ENCODE measurements around the gene RSPH3.
"Not testable (repeated sequence)": the region's sequence is repeated elsewhere in the genome, so short reads cannot be mapped to it uniquely, and the experiment has no call there.

The RSPH3 gene

DNA sequence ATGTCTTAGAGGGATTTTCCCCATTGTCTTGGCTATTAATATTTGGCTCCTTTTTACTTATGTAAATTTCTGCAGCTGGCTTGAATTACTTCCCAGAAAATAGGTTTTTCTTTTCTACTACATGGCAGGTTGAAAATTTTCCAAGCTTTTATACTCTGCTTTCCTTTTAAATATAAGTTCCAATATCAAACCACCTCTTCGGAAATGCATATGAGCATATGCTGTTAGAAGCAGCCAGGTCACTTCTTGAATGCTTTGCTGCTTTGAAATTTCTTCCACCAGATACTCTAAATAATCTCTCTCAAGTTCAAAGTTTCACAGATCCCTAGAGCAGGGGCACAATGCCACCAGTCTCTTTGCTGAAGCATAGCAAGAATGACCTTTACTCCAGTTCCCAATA, 25.2 kb upstream of the RSPH3 start:
- not testable (repeated sequence) for DNase-seq (ENCODE audit: low read depth in 1 of 2, low spot score in 1 of 2)

GRCh38 chr6:159023893-159024292, 23.9 kb upstream of the RSPH3 start:
- DNase-seq (ENCODE audit: low read depth in 1 of 2, low spot score in 1 of 2), result no peak

DNA sequence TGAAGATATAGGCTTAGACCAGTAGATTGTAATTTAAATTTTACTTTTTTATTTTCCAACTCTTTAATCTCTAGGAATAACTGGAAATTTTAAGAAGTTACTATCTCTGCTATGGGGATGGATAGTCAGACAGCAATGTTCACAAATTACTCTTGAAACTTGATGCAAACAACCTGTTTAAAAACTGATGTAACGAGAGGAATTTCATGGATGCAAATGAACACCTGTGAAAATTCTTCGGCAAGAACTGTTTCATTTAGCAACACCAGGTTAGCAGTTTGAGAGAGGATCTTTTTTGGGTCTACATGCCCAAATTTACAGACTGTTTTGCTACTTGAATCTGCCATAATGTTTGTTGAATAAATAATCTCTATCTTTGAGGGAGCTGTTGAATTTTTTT, 20.0 kb upstream of the RSPH3 start:
- no peak for DNase-seq (ENCODE audit: low read depth in 1 of 2, low spot score in 1 of 2)

DNA sequence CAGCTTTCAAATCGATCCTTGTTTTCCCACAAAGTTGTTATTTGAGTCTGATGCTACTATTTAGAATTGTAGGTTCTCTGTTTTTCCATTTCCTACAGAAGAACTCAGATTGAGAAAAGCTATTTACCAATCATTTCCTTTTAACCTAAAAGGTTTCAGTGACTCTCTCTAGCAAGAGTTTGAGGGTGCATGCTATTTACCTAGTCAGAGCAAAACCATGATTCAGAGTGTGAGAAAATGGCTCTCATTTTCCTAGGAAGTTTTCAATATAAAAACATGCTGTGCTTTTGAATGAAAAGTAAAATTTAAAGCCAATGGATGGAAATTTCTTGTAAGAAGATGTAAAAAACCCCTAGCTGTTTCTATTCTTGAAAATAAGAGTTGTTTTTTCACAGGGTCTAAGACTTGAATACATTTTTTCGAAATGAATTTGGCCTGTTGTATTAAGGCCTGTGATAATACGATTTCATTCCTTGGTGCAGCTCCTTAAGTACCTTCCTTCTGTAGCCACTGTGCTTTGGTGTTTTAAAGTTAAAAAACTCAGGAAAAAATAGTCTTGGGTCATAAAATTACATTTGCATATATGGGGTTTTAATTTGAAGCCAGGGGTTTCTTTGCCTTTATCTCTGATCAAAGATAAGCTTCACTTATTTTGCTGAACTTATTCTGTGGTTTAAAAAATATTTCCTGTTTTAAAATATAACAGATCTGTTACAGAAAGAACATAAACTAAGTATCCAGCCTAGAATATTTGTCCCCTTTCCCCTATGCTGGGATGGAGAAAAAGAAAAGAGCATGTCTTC, 18.0 kb upstream of the RSPH3 start:
- no peak for DNase-seq (ENCODE audit: low read depth in 1 of 2, low spot score in 1 of 2)

DNA sequence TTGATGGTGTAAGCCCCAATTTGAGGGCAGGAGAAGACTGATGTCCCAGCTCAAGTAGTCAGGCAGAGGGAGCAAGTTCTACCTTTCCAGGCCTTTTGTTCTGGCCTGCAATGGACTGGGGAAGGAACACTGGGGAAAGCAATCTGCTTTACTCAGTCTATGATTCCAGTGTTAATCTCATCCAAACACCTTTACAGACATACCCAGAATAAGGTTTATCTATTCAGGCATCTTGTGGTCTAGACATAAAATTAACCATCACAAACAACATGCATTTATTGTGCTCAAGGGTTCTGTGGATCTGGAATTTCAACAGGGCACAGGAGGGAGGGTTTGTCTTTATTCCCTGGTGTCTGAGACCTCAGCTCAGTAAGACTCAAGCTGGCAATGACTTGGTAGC, 14.4 kb upstream of the RSPH3 start:
- no peak for DNase-seq (ENCODE audit: low read depth in 1 of 2, low spot score in 1 of 2)

- DNase-seq (ENCODE audit: low read depth in 1 of 2, low spot score in 1 of 2), result no peak
Measured at GRCh38 chr6:159013229-159013628, 13.2 kb upstream of the RSPH3 start.

DNA sequence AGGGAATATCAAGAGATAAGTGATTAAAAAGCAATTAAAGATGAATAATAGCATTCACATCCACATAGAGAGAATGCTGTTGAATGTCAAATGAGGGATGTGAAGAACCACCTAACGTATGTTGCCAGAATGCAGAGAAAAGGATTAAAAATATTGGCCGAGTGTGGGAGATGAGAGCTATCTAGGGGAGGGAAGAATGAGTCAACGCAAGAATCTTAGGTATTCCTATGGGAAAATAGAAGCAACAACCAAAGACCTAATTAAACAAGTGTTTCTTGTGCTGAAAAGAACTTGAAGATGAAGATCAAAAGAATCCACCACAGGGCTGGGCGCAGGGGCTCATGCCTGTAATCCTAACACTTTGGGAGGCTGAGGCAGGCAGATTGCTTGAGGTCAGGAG, 12.2 kb upstream of the RSPH3 start:
- no peak for DNase-seq (ENCODE audit: low read depth in 1 of 2, low spot score in 1 of 2)

GRCh38 chr6:159010037-159010612, 10.1 kb upstream of the RSPH3 start:
- not testable (repeated sequence) for DNase-seq (ENCODE audit: low read depth in 1 of 2, low spot score in 1 of 2)

- DNase-seq (ENCODE audit: low read depth in 1 of 2, low spot score in 1 of 2), result no peak
Measured at GRCh38 chr6:159008656-159009288, 8.8 kb upstream of the RSPH3 start.

DNA sequence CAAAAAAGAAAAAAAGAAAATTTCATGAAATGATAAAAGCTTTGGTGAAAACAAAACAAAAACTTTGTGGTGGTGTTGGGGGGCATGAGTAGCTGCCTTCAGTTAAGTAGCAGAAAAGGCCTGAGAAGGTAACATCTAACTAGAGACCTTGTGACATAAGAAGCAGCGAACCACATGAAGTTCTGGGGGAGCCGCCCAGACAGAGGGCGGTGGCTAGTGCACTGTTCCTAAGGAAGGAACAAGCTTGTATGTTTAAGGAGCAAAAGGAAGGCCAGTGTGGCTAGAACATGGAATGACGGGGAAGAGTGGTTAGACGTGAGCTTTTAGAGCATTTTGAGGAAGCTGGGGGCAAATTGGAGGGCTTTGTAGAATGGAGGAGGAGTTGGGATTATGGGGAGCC, 7.5 kb upstream of the RSPH3 start:
- no peak for DNase-seq (ENCODE audit: low read depth in 1 of 2, low spot score in 1 of 2)

GRCh38 chr6:159005436-159005835, 5.4 kb upstream of the RSPH3 start:
- DNase-seq (ENCODE audit: low read depth in 1 of 2, low spot score in 1 of 2), result no peak

DNA sequence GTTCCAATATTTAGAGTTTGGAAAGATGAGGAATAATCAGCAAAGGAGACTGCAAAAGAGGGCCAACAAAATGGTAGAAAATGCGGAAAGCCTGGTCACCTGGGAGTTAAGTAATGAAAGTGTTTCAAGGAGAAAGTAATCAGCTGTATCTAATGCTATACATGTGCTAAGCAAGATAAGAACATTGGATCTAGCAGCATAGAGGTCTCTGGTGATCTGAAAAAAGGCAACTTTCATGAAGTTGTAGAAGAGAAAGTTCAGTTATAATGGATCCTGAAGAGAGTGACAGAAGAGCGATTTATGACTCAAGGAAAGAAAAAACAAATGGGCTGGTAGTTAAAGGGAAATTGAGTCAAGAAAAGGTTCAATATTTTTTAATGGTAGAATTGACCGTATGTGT, 4.6 kb upstream of the RSPH3 start:
- DNase-seq (ENCODE audit: low read depth in 1 of 2, low spot score in 1 of 2), result no peak

- no peak for DNase-seq (ENCODE audit: low read depth in 1 of 2, low spot score in 1 of 2)
Measured at GRCh38 chr6:159002432-159003155, 2.6 kb upstream of the RSPH3 start.

DNA sequence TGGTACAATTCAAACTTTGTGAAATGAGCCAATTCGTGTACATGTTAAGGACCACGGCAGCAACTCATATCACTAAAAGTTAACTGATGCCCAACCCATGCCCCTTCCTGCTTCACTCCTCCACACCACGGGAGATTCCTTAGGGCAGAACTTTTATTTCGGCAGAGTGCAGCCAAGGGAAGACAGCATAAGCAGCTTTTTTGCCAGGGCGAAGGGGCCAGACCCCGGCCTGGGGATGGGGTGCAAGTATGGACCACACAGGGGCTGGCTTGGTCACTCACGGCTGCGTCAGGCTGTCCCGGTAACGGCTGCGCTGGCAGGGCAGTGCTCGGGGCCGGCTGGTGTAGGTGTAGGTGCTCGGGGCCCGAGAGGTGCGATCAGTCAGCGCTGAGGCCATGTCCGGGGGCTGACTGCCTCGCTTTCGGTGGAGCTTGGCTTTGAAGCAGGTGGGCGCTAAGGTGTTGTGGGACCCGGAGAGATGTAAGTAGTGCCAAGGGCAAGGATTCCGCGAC, 792 bp downstream of the RSPH3 start:
- DNase-seq (ENCODE audit: low read depth in 1 of 2, low spot score in 1 of 2), result no peak

DNA sequence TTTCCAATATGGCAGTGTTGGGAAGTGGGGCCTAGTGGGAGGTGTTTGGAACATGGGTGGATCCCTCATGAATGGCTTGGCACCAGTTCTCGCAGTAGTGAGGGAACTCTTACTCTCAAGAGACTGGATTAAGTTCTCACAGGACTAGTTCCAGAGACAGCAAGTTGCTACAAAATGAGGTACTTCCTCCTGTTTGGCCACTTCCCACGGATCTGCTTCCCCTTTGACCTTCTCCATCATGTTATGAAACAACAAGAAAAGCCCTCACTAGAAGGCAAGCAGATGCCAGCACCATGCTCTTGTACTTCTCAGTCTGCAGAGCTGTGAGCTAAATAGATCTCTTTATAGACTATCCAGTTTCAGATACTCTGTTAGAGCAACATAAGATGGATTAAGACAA, 3.1 kb downstream of the RSPH3 start:
- DNase-seq (ENCODE audit: low read depth in 1 of 2, low spot score in 1 of 2), result no peak

DNA sequence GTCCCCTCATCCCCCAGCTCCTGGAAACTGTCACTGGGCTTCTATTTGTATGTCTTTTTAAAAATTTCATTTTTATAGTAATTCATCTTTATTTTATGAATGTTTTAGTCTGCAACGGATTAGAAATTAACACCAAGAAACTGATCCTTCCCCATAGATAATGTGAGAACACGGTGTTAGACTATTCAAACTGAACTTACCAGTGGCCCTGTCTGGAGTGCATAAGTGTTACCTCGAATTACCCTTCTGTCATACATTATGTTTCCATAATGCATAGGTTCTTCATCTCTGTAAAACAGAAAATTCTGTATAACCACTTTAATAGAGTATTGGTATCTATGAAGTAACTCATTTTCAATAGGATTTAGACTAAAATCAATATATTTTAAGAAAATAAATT, 6.4 kb downstream of the RSPH3 start:
- no peak for DNase-seq (ENCODE audit: low read depth in 1 of 2, low spot score in 1 of 2)

- DNase-seq (ENCODE audit: low read depth in 1 of 2, low spot score in 1 of 2), result no peak
Measured at GRCh38 chr6:158991017-158991723, 8.8 kb downstream of the RSPH3 start.

- DNase-seq (ENCODE audit: low read depth in 1 of 2, low spot score in 1 of 2), result not testable (repeated sequence)
Measured at GRCh38 chr6:158989711-158990110, 10.3 kb downstream of the RSPH3 start.

DNA sequence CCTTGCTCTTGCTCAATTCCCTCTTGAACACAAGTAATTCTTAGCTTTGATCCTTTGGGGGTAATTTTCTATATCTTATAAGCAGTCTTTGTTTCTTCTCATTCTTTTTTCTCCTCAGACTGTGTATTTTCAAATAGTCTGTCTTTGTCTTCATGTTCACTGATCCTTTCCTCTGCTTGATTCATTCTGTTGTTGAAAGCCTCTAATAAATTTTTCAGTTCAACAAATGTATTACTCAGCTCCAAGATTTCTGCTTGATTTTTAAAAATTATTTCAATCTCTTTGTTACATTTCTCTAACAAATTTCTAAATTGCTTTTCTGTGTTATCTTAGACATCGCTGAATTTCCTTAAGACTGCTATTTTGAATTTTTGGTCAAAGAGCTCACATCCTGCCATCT, 11.5 kb downstream of the RSPH3 start:
- DNase-seq (ENCODE audit: low read depth in 1 of 2, low spot score in 1 of 2), result no peak

DNA sequence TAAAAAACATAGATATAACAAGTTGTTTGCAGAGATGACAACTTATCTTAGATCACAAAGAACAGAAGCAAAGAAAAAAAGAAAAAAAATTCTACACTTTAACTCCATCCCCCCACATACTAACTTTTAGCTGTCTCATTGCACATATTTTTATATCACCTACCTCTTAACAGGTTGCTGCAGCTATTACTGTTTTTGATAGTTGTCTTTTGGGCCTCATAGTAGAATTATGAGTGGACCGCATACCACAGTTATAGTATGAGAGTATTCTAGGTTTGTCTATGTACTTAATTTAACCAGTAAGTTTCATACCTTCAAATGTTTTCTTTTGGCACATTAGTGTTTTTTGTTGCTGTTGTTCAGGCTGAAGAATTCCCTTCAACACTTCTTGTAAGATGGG, 12.3 kb downstream of the RSPH3 start:
- DNase-seq (ENCODE audit: low read depth in 1 of 2, low spot score in 1 of 2), result no peak

DNA sequence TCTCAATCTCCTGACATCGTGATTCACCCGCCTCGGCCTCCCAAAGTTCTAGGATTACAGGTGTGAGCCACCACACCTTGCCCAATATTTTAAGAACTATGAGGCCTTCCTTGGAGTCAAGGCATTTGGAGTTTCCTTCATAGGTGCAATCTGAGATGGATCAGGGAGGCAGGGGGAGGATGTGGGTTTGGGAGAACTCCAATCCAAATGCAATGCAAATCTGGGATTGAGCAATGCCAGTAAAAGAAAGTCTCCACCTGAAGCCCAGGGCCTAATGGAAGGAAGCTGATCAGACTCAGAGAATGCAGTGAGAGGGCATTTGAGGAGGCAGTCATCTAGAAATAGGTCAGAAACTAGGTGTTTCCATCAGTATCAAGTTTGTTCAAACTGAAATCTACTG, 21.2 kb downstream of the RSPH3 start:
- DNase-seq (ENCODE audit: low read depth in 1 of 2, low spot score in 1 of 2), result no peak
